HG02884 (cell line): ENCODE results near the gene SULT1A1.
"Not testable (repeated sequence)": the region's sequence is repeated elsewhere in the genome, so short reads cannot be mapped to it uniquely, and the experiment has no call there.

ENCODE experiments used
- ATAC-seq: cut with Tn5 transposase; IDR thresholded peaks from one replicate; pipeline ENCODE4 v1.9.1; 2021; ENCODE audit warnings: mild to moderate bottlenecking, moderate library complexity; ENCODE audit not compliant: unreplicated experiment

SULT1A1 gene

GRCh38 chr16:28592511-28592910 is 17.3 kb downstream of the SULT1A1 start:
- ATAC-seq = no peak

GRCh38 chr16:28591355-28591754 is 18.5 kb downstream of the SULT1A1 start:
- no peak for ATAC-seq

GRCh38 chr16:28590384-28591340 is 19.2 kb downstream of the SULT1A1 start:
- ATAC-seq = no peak

GRCh38 chr16:28589930-28590329 is 19.9 kb downstream of the SULT1A1 start:
- ATAC-seq = no peak

GRCh38 chr16:28589069-28589468 is 20.8 kb downstream of the SULT1A1 start:
- ATAC-seq = no peak

- ATAC-seq = no peak
Measured at GRCh38 chr16:28587386-28587785, 22.5 kb downstream of the SULT1A1 start.

- no peak for ATAC-seq
Measured at GRCh38 chr16:28586466-28586865, 23.4 kb downstream of the SULT1A1 start.

- ATAC-seq = no peak
Measured at GRCh38 chr16:28585674-28586073, 24.2 kb downstream of the SULT1A1 start.

- no peak for ATAC-seq
Measured at GRCh38 chr16:28580726-28581315, 29.0 kb downstream of the SULT1A1 start.

- no peak for ATAC-seq
Measured at GRCh38 chr16:28575446-28576109, 34.3 kb downstream of the SULT1A1 start.

- no peak for ATAC-seq
Measured at GRCh38 chr16:28574925-28575324, 34.9 kb downstream of the SULT1A1 start.

- ATAC-seq = no peak
Measured at GRCh38 chr16:28573738-28574718, 35.8 kb downstream of the SULT1A1 start.

GRCh38 chr16:28572696-28573510 is 36.9 kb downstream of the SULT1A1 start:
- no peak for ATAC-seq

- no peak for ATAC-seq
Measured at GRCh38 chr16:28569968-28570752, 39.7 kb downstream of the SULT1A1 start.

- ATAC-seq = no peak
Measured at GRCh38 chr16:28569021-28569420, 40.8 kb downstream of the SULT1A1 start.

- ATAC-seq = no peak
Measured at GRCh38 chr16:28567292-28567691, 42.6 kb downstream of the SULT1A1 start.

GRCh38 chr16:28566233-28566925 is 43.5 kb downstream of the SULT1A1 start:
- not testable (repeated sequence) for ATAC-seq

- ATAC-seq = no peak
Measured at GRCh38 chr16:28563218-28563617, 46.6 kb downstream of the SULT1A1 start.
